Measurements from ENCODE around the gene ABCB4.

GRCh38 chr7:87448388-87448787 lies 27.1 kb downstream of the ABCB4 start:
- TF ChIP-seq CTCF (IDR thresholded peaks at IDR 0.05; ENCODE audit: low read depth, low read length, poor library complexity, severe bottlenecking) (no peak), EZH2phosphoT487 (IDR thresholded peaks at IDR 0.05; ENCODE audit: borderline replicate concordance, low read length) (no peak)

Data from DOHH2 (cell line).